Fibroblast of skin of left quadriceps (primary cell): ENCODE data around the gene ANKH.

ENCODE experiments used
- DNase-seq, 2 experiments: peaks; one replicate each; pipeline ENCODE4 v3.0.0-alpha.2; 2013; ENCODE audit warnings: low read depth in 2 of 2

The ANKH gene

DNA sequence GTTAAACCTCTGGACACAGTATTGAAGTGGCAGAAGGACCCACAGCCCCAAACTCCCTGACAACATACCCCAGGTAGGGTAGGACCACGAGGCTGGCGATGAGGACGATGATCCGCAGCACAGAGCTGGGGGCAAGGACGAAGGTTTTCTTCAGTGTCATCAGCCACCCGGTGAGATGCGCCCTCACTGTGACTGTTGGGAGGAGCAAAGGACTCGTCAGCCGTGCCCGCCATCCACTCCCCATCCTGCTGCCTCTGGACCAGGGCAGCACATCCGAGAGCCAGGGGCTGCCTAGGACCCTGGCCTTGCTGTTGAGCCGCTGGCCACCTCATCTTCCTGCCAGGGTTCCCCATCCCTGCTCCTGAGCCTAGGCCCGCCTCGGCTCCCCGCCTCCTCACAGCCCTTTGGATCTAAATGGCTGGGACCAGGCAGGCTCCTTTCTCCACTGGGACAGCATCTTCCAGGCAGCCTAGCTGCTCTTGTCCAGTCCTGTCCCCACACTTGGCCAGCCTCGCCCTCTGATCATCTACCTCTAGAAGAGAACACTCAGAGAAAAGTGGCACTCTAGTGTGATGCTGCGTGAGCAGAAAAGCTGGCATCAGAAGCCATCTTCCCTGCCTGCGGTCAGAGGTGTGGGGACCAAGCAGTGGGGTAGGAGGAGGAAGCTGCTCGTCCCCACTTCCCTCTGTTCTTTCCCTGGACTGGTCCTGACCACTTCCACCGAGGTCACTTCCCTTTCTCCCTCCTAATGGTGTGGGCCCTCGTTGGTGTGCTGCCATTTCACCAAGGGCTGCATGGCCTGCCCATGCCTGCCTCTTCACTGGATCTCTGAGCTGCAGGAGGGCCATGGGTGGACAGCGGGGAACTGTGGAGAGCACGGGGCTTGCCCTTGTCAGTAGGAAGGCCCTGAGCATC, 157.8 kb downstream of the ANKH start:
- no peak for DNase-seq

DNA sequence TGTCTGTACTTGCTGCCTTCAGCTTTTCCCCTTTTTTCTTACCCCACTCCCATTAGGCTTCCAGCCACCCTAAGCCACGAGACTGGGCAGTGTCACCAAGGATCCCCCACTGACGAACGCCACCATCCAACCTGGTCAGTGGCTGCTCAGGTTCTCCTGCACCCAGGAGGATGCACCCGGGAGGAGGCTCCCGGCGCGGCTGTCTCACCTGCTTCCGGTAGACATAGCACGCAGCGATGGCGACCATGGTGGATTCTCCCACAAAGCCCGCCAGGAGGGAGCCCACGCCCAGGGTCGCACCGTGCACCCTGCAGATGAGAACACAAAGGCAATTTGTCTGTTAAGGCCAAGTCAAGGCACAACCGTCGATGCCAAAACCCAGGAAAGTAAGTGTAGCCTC, 158.9 kb downstream of the ANKH start:
- DNase-seq, result no peak

- DNase-seq, result no peak
These were observed 159.4 kb downstream of the ANKH start for GRCh38 chr5:14712131-14712530.

GRCh38 chr5:14710313-14710994, 161.1 kb downstream of the ANKH start:
- DNase-seq, result no peak

DNA sequence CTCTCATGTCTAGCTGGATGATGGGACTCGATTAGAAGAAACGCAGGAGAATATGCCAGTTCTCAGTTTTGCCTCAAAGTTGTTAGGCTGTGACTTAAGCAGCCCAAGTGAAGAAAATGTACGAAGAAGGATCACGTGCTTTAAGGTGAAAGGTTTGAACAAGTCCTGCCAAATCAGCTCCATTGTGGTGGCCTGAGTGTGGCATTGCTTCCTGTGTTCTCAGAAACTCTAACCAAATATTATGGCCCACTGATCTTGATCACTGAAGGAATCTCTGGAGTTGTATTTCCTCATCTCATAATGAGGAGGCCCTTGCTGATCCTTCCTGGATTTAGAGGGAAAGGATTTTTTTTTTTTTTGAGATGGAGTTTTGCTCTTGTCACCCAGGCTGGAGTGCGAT, 163.0 kb downstream of the ANKH start:
- DNase-seq, result no peak

- DNase-seq, result no peak
These were observed 163.7 kb downstream of the ANKH start for GRCh38 chr5:14707811-14708390.

- DNase-seq, result peak; percentile 34 to 39
These were observed 165.0 kb downstream of the ANKH start for GRCh38 chr5:14706615-14707021.

DNA sequence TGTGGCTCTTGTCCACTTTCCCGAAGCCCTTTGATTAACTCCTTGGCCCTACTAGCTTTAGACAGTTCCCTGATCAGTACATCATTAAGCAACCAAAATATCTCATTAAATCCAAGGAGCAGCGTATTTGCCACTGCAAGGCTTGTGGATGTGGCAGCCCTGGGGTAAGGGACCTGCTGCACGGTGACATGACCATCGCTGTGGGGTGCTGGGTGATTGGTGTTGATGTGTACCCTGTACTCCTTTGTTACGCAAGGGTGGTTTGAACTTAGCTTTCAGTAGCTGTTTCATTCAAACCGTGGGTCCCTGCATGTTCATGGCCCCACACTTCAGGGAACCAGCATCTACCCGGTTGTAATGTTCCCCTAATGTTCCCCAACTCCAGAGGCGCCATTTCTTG, 166.0 kb downstream of the ANKH start:
- no peak for DNase-seq

DNA sequence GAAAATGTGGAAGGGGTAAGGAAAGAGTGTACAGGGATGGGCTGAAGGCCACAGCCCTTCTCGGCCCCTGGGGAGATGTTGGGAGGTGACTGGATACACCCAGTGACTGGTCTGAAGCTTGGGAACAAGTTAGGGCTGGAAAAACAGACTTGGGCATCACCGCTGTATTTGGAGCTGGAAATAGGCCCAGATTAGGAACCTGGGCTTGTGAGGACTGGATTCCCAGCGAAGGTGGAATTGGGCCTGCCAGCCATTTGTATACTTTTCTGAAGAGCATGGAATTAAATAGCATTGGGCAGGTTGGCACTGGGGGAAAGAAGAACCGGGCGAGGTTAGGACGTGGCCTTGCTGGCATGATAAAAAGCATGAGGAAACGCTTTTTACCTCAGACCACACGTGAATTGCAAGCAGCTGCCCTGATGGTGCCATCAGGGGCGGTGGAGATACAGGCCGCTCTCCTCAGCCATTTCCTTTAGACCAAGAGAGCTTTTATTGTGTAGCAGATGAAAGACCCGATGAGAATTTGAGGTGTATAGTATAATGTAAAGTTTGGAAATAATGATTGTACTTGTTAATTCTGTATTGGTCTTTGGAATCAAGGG, 169.2 kb downstream of the ANKH start:
- no peak for DNase-seq

DNA sequence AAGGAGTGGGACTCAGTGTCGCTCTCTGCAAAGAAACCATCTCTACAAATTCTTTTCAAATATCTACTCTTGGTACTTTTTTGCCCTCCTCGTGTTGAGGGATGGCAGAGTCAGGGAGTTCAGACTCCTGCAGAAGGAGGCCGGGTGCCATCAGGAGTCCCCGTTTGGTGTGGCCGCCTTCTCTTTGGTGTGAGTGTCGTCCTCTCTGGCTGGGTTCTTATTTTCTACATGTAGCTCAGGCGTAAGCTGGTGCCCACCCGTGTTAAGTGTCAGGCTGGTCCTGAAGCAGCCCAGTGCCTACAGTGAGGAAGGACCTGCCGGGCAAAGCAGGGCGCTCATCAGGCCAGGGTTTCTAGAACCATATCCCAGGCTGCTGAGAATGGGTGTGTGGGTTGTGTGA, 170.0 kb downstream of the ANKH start:
- DNase-seq, result no peak

DNA sequence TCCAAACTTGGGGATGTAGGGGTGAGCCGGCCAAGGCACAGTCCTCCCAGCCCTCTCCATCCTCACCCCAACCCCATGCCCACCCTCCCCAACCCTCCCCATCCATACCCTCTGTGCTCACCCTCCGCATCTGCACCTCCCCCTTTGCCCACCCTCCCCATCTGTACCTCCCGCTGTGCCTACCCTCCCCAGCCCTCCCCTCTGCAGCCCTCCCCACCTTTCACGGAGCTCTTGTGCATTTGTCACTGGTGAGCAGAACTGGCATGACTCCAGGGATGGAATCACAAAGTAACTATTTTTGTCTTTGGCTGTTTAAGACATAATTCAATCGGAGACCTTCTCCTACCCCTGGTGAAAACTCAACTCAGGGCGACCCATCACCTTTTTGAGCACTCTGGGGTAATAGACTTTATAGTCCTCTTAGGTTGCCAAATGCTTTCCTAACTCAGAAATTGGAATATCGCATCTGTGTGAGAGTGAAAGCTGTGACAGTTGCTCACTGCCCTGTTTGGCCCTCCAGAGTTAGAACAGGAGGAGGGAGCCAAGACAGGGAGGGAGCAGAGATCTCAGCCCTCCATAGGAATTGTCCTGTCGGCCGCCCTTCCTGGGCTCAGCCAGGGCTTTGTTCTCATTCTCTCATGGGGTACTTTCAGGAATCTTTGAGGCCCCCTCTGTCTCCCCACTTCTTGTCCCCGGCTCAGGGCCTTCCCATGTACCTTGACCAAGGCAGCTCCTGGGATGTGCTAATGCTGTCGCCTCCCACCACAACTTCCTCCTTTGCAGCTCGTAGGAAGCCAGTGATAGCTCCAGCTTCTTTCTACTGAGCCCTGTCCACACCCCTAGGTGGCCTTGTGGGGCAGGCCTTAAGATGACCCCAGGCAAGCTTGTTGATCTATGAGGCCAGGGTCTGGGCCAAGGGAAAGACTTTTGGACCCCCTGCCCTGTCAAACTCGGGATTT, 170.8 kb downstream of the ANKH start:
- DNase-seq, result no peak

- no peak for DNase-seq
These were observed 171.7 kb downstream of the ANKH start for GRCh38 chr5:14699807-14700400.

GRCh38 chr5:14699159-14699558, 172.4 kb downstream of the ANKH start:
- DNase-seq, result no peak

DNA sequence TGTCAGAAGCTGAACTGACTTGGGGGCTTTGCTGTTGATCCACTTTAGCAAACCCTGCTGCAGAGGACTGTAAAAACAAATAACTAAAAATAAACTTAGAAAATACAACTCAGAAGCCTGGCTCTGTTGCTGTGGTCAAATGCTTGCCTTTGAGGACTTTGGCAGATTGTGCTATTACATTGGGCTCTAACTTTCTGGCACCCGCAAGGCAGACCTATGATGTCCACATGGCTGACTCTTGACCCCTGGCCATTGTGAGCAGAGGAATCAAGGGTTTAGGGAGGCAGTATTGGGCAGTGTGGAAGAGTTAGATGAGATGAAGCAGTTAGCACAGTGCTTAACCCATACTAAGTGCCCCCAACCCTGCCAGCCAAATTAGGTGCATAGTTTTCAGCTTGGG, 173.1 kb downstream of the ANKH start:
- DNase-seq, result no peak

DNA sequence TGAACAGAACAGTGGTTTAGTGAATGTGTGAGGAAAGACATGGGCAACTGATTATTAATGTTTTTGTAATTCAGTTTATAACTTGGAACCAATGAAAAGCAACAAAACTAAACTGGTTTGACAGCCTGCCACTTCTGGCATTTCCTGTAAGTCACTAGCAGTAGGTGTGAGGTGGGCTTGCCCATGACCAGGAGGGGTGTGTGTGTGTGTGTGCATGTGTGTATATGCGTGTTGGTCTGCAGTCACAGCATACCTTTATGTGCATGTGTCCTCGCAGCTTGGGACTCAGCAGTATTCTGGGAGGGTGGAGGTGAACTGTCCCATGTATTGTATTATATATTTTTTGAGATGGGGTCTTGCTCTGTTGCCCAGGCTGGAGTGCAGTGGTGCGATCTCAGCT, 174.7 kb downstream of the ANKH start:
- no peak for DNase-seq

DNA sequence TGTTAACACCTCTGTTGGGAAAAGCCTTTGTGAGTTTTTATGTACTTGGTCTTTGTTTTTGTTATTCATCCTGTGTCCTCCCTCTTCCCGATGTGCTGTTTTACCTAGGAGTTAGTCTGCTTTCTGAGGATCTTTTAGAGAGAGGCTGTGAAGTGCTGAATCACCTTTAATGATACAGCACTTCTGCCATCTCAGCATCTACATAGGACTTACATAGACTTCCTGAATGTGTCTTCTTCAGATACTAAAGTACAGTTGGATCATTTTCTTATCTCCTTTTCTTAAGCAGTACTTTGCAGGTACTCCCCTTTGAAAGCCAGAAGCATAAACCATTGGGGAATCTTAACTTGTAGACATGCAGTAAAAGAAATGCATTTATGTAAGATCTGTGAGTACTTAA, 175.5 kb downstream of the ANKH start:
- no peak for DNase-seq

DNA sequence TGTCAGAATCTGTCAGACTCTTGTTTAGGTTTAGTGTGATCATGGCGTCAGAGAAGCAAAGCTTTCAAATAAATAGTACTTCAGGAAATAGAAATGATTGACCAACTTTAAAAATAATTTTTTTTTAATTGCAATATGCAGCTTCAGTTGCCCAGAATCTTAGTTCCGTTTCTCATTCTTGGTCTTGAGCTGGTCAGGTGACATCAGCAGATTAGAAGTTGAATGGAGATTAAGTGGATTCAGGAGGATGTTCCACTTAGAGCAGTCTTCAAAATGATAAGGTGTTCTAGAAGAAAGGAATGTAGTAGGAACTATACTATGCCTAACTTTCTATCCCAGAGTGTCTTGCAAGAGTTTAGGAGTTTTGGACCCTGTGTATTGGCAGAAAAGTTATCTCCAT, 176.4 kb downstream of the ANKH start:
- no peak for DNase-seq

GRCh38 chr5:14693070-14693469, 178.5 kb downstream of the ANKH start:
- DNase-seq, result no peak

DNA sequence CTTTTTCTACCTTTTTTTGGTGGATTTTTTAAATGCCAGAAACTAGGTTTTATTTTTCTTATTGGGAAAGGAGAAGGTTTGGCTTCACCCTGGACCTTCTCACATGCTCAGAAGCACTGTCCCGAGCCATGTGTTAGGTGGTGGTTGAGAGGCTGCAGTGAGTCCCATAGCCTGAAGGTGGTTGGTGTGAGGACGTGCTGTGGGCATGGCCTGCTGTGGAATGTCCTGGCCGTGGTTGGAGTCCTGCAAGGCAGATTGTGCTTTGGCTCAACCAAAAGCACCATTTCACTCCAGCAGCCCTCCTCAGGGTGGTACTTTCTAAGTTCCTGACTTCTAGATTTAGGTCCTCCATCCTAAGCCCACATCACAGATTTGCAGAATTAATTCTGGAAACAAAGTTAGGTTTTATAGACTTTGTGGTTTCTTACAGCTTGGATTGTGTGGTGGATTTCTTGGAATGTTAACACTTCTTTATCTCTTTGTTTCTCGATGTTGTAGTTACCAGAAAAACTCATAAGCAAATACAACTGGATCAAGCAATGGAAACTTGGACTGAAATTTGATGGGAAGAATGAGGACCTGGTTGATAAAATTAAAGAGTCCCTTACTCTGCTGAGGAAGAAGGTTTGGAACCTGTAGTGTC, 184.4 kb downstream of the ANKH start:
- no peak for DNase-seq

DNA sequence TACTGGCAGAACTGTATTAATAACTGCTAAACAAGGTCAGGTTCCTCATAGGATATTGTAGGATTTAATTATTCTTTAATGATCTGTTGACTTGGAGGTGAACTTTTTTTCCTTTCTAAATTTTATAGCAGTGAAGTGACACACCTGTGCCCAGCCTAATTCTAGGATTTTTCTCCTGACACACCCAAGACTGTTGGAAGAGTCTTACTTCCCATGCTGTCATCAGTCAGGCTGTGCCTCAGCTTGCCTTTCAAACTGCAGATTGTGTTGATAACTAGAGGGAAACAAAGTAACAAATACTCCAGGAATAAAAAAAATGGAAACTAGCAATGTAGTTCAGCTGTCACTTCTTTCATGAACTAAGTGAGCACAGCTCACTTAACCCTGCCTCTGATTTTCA, 185.1 kb downstream of the ANKH start:
- DNase-seq, result no peak
